GM23248 (cell line): ENCODE measurements around the gene FHIP2A. TPM values are rescaled to one million over a fixed set of nuclear protein-coding genes. Genes with fewer than 3 reads are reported as not detected.
"Not testable (repeated sequence)": the region's sequence is repeated elsewhere in the genome, so short reads cannot be mapped to it uniquely, and the experiment has no call there.

Experiments used
- DNase-seq: peaks from one replicate; pipeline ENCODE4 v3.0.0-alpha.2; 2015
- H2AFZ ChIP-seq: fragments of 200-600 bp; sonication (generic); 2 replicates; pipeline ENCODE4 v1.6.1; 2016; ENCODE audit warnings: antibody characterized with exemption
- H3F3A ChIP-seq: fragments of 200-600 bp; sonication (generic); 2 replicates; pipeline ENCODE4 v1.6.1; 2016; ENCODE audit warnings: mild to moderate bottlenecking, antibody characterized with exemption, mixed run types; ENCODE audit not compliant: insufficient read depth
- H3K27ac ChIP-seq: fragments of 200-600 bp; sonication (generic); 2 replicates; pipeline ENCODE4 v1.5.1; 2016; ENCODE audit warnings: mild to moderate bottlenecking
- H3K27me3 ChIP-seq: fragments of 200-600 bp; sonication (generic); replicated peaks from 2 replicates; pipeline ENCODE4 v1.6.1; 2016; ENCODE audit warnings: mild to moderate bottlenecking; ENCODE audit not compliant: insufficient read depth
- H3K36me3 ChIP-seq: fragments of 200-600 bp; sonication (generic); 2 replicates; pipeline ENCODE4 v1.6.1; 2016; ENCODE audit warnings: low read depth, mild to moderate bottlenecking
- H3K4me1 ChIP-seq: fragments of 200-600 bp; sonication (generic); 2 replicates; pipeline ENCODE4 v1.6.1; 2016; ENCODE audit warnings: mild to moderate bottlenecking; ENCODE audit not compliant: insufficient read depth
- H3K4me2 ChIP-seq: fragments of 200-600 bp; sonication (generic); one replicate; pipeline ENCODE4 v1.6.1; 2016; ENCODE audit warnings: mild to moderate bottlenecking; ENCODE audit not compliant: unreplicated experiment
- H3K4me3 ChIP-seq: fragments of 200-600 bp; sonication (generic); 2 replicates; pipeline ENCODE4 v1.5.1; 2016; ENCODE audit warnings: mild to moderate bottlenecking
- H3K79me2 ChIP-seq: fragments of 200-600 bp; sonication (generic); 2 replicates; pipeline ENCODE4 v1.6.1; 2016; ENCODE audit warnings: mild to moderate bottlenecking; ENCODE audit not compliant: insufficient read depth
- H3K9ac ChIP-seq: fragments of 200-600 bp; sonication (generic); 2 replicates; pipeline ENCODE4 v1.6.1; 2016; ENCODE audit warnings: mild to moderate bottlenecking
- H3K9me2 ChIP-seq: fragments of 200-600 bp; sonication (generic); 2 replicates; pipeline ENCODE4 v1.6.1; 2016; ENCODE audit warnings: mixed run types, mild to moderate bottlenecking, moderate library complexity; ENCODE audit not compliant: insufficient read depth
- H3K9me3 ChIP-seq: fragments of 200-600 bp; sonication (generic); one replicate; pipeline ENCODE4 v1.6.1; 2017; ENCODE audit warnings: low read depth
- H4K20me1 ChIP-seq: fragments of 200-600 bp; sonication (generic); 2 replicates; pipeline ENCODE4 v1.6.0; 2016; ENCODE audit not compliant: insufficient read depth
- EZH2 ChIP-seq: fragments of 200-600 bp; sonication (generic); IDR thresholded peaks from 2 replicates; pipeline ENCODE4 v1.6.1; 2018; ENCODE audit warnings: antibody characterized with exemption, mild to moderate bottlenecking; ENCODE audit not compliant: insufficient read depth, poor library complexity, severe bottlenecking
- EZH2phosphoT487 ChIP-seq: fragments of 200-600 bp; sonication (generic); IDR thresholded peaks from 2 replicates; pipeline ENCODE4 v1.6.1; 2018; ENCODE audit warnings: antibody characterized with exemption, moderate library complexity, mild to moderate bottlenecking, low read depth; ENCODE audit not compliant: insufficient read depth
- WGBS, 2 experiments: methylation state at CpG; one replicate each; pipeline ENCODE4 v1.1.6; 2015 to 2017; ENCODE audit warnings: low lambda C conversion rate in 2 of 2, low coverage in 1 of 2; ENCODE audit errors: missing lambda C conversion rate in 2 of 2; 5-methylcytosine and 5-hydroxymethylcytosine counted together
- in situ Hi-C: fragments of 300-500 bp; cut with MboI; formaldehyde crosslinking; loops from 2 replicates; pipeline ENCODE4 v1.15.0; 2020
- polyA plus RNA-seq: library from polyadenylated mRNA; unstranded; fragments of >200 nt; fragmentation: Nextera tagmentation; extraction: Ambion mirVana; gene quantifications from 2 replicates; pipeline ENCODE4 v1.2.1, GENCODE V29; 2016
- total RNA-seq: library from RNA; depleted of rRNA; stranded (reverse); fragments of >200 nt; shearing (Covaris generic); gene quantifications from 2 replicates; pipeline ENCODE4 v1.2.3, GENCODE V29; 2014; rRNA removed

FHIP2A gene
- total RNA-seq (24.6 and 26.4 TPM in 2 replicates), polyA plus RNA-seq (19.6 and 22.3 TPM in 2 replicates)

- peaks cover 36% of the 10 kb centered on the region for H3K79me2 ChIP-seq
- H3F3A ChIP-seq: peaks cover 37% of the 10 kb centered on the region
- peak within 1 kb of the TSS; percentile 89 for H2AFZ ChIP-seq
- peak within 1 kb of the TSS; percentile 90 for H3K4me3 ChIP-seq
- H3K9me3 ChIP-seq: no peaks in the 10 kb centered on the region
- H3K4me2 ChIP-seq: peak within 1 kb of the TSS; percentile 98
- peaks cover 30% of the 10 kb centered on the region for H3K4me1 ChIP-seq
- H3K9me2 ChIP-seq: no peaks in the 10 kb centered on the region
- 3% methylated on average over 35 to 36 of the region's 59 CpGs for WGBS, 2 experiments
- in situ Hi-C loops: no loop called here
- no peak for TF ChIP-seq EZH2phosphoT487
- no peak for TF ChIP-seq EZH2
- no peaks in the 10 kb centered on the region for H3K27me3 ChIP-seq
- peak within 1 kb of the TSS; percentile 98 for H3K9ac ChIP-seq
- H3K27ac ChIP-seq: peak within 1 kb of the TSS; percentile 98
- H3K36me3 ChIP-seq: no peaks in the 10 kb centered on the region
- H4K20me1 ChIP-seq: peaks cover 6% of the 10 kb centered on the region
- peak; percentile 93 for DNase-seq
Measured at GRCh38 chr10:114821293-114821914, at the start of gene FHIP2A. Gene FHIP2A (plus strand): TSS chr10:114821780. CDS start chr10:114822079, 299 bp downstream.

GRCh38 chr10:114772496-114773196 is 48.9 kb upstream of the FHIP2A start:
- Histone ChIP-seq H3K9me3 (no peaks in the 10 kb centered on the region), H3K4me1 (0 out of 2 replicates have a peak, but pooled peaks cover under 1% of the 10 kb centered on the region), H2AFZ (no peak overlapping the region), H3K27me3 (peaks cover 18% of the 10 kb centered on the region), H3K9ac (no peak overlapping the region), H3K4me3 (no peak overlapping the region), H4K20me1 (no peaks in the 10 kb centered on the region), H3K36me3 (no peaks in the 10 kb centered on the region), H3K4me2 (no peak overlapping the region), H3K79me2 (no peaks in the 10 kb centered on the region), H3F3A (no peaks in the 10 kb centered on the region), H3K9me2 (no peaks in the 10 kb centered on the region), H3K27ac (no peak overlapping the region)
- TF ChIP-seq EZH2 (no peak), EZH2phosphoT487 (no peak)
- no peak for DNase-seq
- WGBS, 2 experiments: 95 to 100% methylated on average over 1 of the region's 1 CpG
- in situ Hi-C loops: no loop called here

- in situ Hi-C loops: no loop called here
- Histone ChIP-seq H3K79me2 (no peaks in the 10 kb centered on the region), H3K9ac (no peak overlapping the region), H3K9me2 (no peaks in the 10 kb centered on the region), H3K9me3 (no peaks in the 10 kb centered on the region), H3K4me1 (no peaks in the 10 kb centered on the region), H2AFZ (no peak overlapping the region), H3F3A (no peaks in the 10 kb centered on the region), H3K4me3 (no peak overlapping the region), H3K27me3 (peaks cover 18% of the 10 kb centered on the region), H3K4me2 (no peak overlapping the region), H3K27ac (no peak overlapping the region), H3K36me3 (no peaks in the 10 kb centered on the region), H4K20me1 (no peaks in the 10 kb centered on the region)
- no peak for DNase-seq
- TF ChIP-seq EZH2phosphoT487 (no peak), EZH2 (no peak)
- 96 to 100% methylated on average over 3 of the region's 3 CpGs for WGBS, 2 experiments
Measured at GRCh38 chr10:114773197-114773532, 48.4 kb upstream of the FHIP2A start.

- peaks cover 10% of the 10 kb centered on the region for H3F3A ChIP-seq
- H3K9me2 ChIP-seq, H3K4me2 ChIP-seq, H4K20me1 ChIP-seq, H3K27me3 ChIP-seq, H3K79me2 ChIP-seq, H3K27ac ChIP-seq, H3K9ac ChIP-seq, DNase-seq, H3K36me3 ChIP-seq, H3K4me3 ChIP-seq, H3K9me3 ChIP-seq, H2AFZ ChIP-seq, H3K4me1 ChIP-seq, in situ Hi-C loops: not testable (repeated sequence)
- 49 to 51% methylated on average over 3 of the region's 3 CpGs for WGBS, 2 experiments
Measured at GRCh38 chr10:114775082-114775481, 46.5 kb upstream of the FHIP2A start.

- 65 to 71% methylated on average over 1 of the region's 1 CpG for WGBS, 2 experiments
- Histone ChIP-seq H3F3A (peaks cover 21% of the 10 kb centered on the region), H3K4me2 (no peak overlapping the region), H3K9me2 (no peaks in the 10 kb centered on the region), H4K20me1 (no peaks in the 10 kb centered on the region), H3K4me1 (peaks cover 17% of the 10 kb centered on the region), H3K9ac (no peak overlapping the region), H2AFZ (no peak overlapping the region), H3K79me2 (no peaks in the 10 kb centered on the region), H3K27me3 (no peaks in the 10 kb centered on the region), H3K9me3 (no peaks in the 10 kb centered on the region), H3K36me3 (no peaks in the 10 kb centered on the region), H3K27ac (no peak overlapping the region), H3K4me3 (no peak overlapping the region)
- in situ Hi-C loops: no loop called here
- TF ChIP-seq EZH2: no peak
- no peak for TF ChIP-seq EZH2phosphoT487
- DNase-seq: no peak
Measured at GRCh38 chr10:114777415-114777814, 44.2 kb upstream of the FHIP2A start.
